GM18870 (cell line): ENCODE results near the gene UBE3D.
"Not testable (repeated sequence)": the region's sequence is repeated elsewhere in the genome, so short reads cannot be mapped to it uniquely, and the experiment has no call there.

Experiments used
- ATAC-seq: cut with Tn5 transposase; IDR thresholded peaks from one replicate; pipeline ENCODE4 v1.9.1; 2021; ENCODE audit warnings: moderate library complexity; ENCODE audit not compliant: unreplicated experiment

The UBE3D gene

GRCh38 chr6:82917346-82918064 lies 148.1 kb downstream of the UBE3D start:
- no peak for ATAC-seq

DNA sequence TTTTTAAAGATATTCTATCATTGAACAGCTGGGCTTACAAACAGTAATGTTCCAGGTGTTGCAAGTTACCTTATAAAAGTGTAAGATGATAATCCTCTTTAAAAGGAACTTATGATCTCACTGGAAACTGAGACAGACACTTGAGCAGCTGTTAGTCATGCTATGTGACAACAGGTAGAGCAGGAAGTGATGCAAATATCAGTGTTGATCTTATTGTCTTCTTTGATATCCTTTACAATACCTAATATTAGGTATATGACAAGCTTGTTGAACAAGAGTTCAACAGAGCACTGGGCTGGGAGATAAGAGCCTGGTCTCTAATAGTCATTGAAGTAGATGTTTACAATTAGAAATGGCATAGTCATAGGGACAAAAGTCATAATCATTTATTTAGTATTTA lies 150.0 kb downstream of the UBE3D start:
- no peak for ATAC-seq

DNA sequence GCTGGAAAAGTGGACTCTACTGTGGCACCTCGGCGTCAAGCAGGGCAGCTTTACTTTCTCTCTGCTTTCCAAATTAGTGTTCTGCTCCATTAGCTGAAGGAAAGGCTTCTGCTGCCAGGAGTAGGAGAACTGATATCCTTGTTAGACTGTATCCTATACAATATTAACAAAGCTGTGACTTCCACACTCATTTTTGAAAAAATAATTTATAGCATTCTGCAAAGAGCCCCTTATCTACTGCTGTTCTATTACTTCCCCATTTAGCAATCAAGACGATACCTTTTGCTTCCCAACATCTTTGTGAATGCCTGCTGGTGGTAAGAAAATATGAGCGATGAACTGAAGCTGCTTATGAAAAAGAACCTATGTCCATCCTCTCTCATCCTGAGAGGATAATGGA lies 151.1 kb downstream of the UBE3D start:
- no peak for ATAC-seq

GRCh38 chr6:82910820-82911219 lies 154.8 kb downstream of the UBE3D start:
- no peak for ATAC-seq

- no peak for ATAC-seq
Measured at GRCh38 chr6:82910395-82910794, 155.2 kb downstream of the UBE3D start.

DNA sequence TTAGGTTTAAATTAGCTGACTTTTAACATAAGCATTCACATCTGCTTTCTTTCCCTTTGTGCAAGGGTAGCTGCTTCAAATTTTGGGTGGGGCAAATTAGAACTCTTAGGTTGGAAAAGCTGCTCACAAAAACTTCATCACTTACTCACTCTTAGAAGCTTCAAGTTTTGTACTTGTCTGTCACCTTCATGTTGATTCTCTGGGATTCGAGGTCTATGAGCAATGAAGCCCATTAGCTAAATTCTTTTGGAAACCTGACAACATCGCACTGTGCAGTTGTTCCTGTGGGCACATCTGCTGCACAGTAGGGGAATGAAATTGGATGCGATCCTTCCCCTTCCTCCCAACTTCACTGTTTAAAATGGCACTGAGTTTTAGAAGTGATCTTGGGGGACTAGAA lies 156.1 kb downstream of the UBE3D start:
- ATAC-seq, result no peak

DNA sequence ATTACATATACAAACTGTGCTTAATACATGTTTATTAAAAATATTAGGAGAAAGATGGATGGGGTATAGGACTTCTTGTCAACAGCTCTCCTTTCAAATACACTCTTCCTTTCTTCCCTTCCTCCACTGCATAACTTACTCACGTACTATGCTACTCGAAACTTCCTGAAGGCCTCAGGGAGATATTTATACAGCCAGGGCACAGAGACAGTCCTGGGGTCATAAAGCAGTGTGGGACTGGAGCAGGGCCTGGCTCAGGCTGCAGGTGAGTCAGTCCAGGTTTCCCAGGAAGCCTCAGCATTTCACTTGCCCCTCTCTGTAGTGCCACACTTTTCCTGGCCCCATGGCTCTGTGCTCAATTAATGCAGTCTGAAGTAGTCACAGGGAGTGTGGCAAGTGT lies 157.0 kb downstream of the UBE3D start:
- no peak for ATAC-seq

GRCh38 chr6:82906951-82907350 lies 158.7 kb downstream of the UBE3D start:
- no peak for ATAC-seq

DNA sequence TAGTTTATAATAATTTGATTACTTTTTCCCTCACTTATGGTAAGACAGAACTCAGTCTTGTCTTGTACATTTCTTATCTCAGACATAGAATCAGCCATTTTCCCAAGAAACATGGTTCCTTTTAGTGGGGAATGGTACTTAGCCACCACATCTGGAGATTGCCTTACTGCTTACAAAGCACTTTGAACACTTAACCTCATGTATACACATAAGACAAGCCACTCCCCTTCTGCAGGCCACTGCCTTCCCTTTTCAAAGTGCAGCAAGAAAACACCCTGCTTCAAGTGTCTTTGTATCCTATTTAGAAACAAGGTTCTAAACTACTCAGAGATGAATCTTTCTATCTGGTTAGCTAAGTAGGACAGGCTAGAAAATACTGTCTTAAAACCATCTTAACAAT lies 159.2 kb downstream of the UBE3D start:
- ATAC-seq, result no peak

DNA sequence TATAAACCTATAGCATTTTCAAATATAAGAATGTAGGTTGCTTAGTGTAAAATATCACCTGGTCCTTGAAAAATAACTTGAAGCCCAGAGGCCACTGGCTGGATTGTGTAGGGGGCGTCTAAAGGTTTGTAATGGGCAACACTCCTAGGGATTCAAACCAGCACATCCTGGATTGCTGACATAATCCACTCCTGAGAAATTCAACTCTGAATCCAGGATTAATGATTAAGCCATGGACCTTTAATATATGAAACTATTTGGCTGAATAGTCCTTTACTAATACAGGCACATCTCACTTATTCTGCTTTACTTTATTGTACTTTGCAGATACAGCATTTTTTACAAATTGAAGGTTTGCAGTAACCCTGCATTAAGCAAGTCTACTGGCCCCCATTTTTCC lies 160.8 kb downstream of the UBE3D start:
- no peak for ATAC-seq

DNA sequence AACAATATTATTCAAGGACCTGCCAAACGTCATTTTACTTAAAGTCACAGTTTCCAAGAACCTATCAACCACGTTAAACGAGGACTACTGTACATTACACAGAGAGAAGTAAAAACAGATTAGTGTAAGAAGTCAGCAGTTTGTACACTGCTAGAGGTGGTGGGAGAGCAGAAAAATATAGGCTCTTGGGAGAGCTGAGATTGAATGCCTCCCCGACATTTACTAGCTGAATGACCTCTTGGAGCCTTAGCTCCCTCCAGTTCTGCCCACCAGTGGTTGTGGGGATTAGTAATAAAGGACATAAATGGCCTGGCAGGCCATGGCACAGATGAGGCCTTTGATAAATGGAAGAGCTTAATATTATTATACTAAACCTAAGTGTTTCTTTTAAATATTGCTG lies 161.4 kb downstream of the UBE3D start:
- ATAC-seq, result no peak

- ATAC-seq, result no peak
Measured at GRCh38 chr6:82902290-82902689, 163.4 kb downstream of the UBE3D start.

- no peak for ATAC-seq
Measured at GRCh38 chr6:82894653-82895259, 170.9 kb downstream of the UBE3D start.

DNA sequence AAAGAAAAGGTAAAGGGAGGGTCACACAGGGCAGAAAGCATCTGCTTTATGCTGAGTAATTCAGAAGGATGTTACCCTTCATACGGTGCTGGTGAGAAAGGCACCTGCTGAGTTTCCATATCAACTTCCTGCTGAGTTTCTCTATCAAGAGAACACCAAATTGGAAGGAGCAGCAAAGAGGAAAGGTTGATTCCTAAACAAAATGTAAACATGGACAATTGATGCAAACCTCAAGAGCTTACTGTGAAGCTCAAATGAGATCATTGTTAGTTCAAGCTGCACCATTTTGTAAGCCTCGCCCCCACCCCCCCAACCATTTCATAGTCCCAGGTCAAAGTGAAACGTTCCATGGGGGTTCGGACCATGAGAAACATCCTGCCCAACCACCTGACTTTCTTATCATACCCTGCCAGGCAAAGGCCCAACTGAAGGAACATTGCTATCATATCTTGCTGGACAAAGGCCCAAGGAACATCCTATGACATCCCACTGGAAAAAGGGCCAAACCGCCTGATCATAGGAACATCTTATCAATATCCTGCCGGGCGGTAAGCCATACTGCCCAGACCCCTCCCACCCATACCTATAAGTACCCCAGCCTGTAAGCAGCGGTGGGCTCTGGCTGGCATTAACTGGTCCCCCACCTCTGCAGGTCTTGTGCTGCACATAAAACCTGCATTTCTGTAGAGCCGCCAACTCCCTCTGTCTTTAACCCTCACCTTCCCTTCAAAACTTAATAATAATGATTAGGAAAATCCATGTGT lies 171.6 kb downstream of the UBE3D start:
- no peak for ATAC-seq

DNA sequence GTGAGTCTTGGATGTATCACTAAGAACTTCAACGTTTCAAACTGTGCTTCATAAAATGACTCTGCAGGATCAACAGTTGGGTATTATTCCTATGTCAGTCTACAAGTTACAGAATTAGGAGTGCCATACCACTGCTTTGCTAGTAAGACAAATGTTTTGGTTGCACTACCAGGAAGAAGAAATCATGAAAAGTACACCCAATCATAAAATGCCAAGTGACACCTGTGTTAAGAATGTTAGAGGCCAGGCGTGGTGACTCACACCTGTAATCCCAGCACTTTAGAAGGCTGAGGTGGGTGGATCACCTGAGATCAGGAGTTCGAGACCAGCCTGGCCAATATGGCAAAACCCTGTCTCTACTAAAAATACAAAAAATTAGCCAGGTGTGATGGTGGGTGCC lies 174.1 kb downstream of the UBE3D start:
- ATAC-seq, result not testable (repeated sequence)

- ATAC-seq, result no peak
Measured at GRCh38 chr6:82891076-82891475, 174.6 kb downstream of the UBE3D start.

- ATAC-seq, result no peak
Measured at GRCh38 chr6:82890240-82890639, 175.4 kb downstream of the UBE3D start.

DNA sequence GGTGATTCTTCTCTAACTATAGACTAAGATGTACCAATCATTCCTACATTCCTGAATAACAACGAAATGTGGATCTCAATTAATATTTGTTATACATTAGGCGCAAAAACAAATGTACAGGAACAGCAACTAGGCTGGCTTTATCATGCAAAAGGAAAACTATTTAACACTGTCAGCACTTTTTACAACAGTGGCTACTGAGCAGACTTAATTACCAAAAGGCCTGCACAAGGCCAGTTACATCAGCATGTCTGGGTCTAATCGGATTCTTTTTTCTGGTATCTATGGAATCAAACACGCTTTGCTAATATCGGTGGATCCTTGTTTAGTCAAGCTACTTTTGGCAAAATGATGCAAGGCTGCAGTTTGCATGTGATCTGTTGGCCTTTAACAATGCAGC lies 176.5 kb downstream of the UBE3D start:
- ATAC-seq, result no peak

- ATAC-seq, result no peak
Measured at GRCh38 chr6:82882363-82883023, 183.1 kb downstream of the UBE3D start.

GRCh38 chr6:82881519-82881918 lies 184.1 kb downstream of the UBE3D start:
- no peak for ATAC-seq

- no peak for ATAC-seq
Measured at GRCh38 chr6:82878812-82879211, 186.8 kb downstream of the UBE3D start.
